CD14-positive monocyte (primary cell): ENCODE data around the gene SOD3. TPM values are rescaled to one million over a fixed set of nuclear protein-coding genes. Genes with fewer than 3 reads are reported as not detected.

Experiments used
- DNase-seq, 3 donors: peaks; one replicate each; pipeline ENCODE4 v3.0.0-alpha.2; 2011 to 2022
- H2AFZ ChIP-seq: 2 replicates; pipeline ENCODE4 v1.6.0; 2012; ENCODE audit warnings: mild to moderate bottlenecking, low read depth, low read length, inconsistent platforms; ENCODE audit not compliant: insufficient read depth, poor library complexity, severe bottlenecking
- H3K27ac ChIP-seq, 2 donors: 1 replicate in 1 of 2; 2 replicates in 1 of 2; pipeline ENCODE4 v1.5.1; 2012 to 2013; ENCODE audit warnings: low read length in 2 of 2, control low read depth in 1 of 2, inconsistent platforms in 1 of 2, low read depth in 1 of 2, mild to moderate bottlenecking in 1 of 2
- H3K27me3 ChIP-seq, 2 donors: one replicate each; pipeline versions ENCODE4 v1.6.0 to v1.6.1; 2011 to 2013; ENCODE audit warnings: low read length in 2 of 2; ENCODE audit not compliant: control insufficient read depth in 2 of 2, insufficient read depth in 2 of 2
- H3K36me3 ChIP-seq, 2 donors: replicated peaks in 1 of 2; 1 replicate in 1 of 2; 2 replicates in 1 of 2; pipeline versions ENCODE4 v1.5.1 to v1.6.1; 2012 to 2013; ENCODE audit warnings: low read length in 2 of 2, control low read depth in 1 of 2, inconsistent platforms in 1 of 2, mild to moderate bottlenecking in 1 of 2; ENCODE audit not compliant: insufficient read depth in 2 of 2, control insufficient read depth in 1 of 2
- H3K4me1 ChIP-seq, 2 donors: 1 replicate in 1 of 2; 2 replicates in 1 of 2; pipeline versions ENCODE4 v1.5.1 to v1.6.1; 2012 to 2013; ENCODE audit warnings: low read length in 2 of 2, control low read depth in 1 of 2, inconsistent platforms in 1 of 2, mild to moderate bottlenecking in 1 of 2, moderate library complexity in 1 of 2; ENCODE audit not compliant: insufficient read depth in 2 of 2, control insufficient read depth in 1 of 2
- H3K4me2 ChIP-seq: replicated peaks from 2 replicates; pipeline ENCODE3; 2012; ENCODE audit warnings: low read length, moderate library complexity, mild to moderate bottlenecking; ENCODE audit not compliant: poor library complexity, severe bottlenecking; ENCODE audit errors: extremely low read depth
- H3K4me3 ChIP-seq, 3 experiments: fragments of 200-600 bp in 1 of 3; sonication (generic) in 1 of 3; replicated peaks in 1 of 3; 1 replicate in 2 of 3; 2 replicates in 1 of 3; pipeline ENCODE4 v1.5.1; 2011 to 2013; ENCODE audit warnings: low read length in 3 of 3, mild to moderate bottlenecking in 3 of 3, control low read depth in 2 of 3, low read depth in 2 of 3, inconsistent platforms in 1 of 3, moderate library complexity in 1 of 3
- H3K79me2 ChIP-seq: 2 replicates; pipeline ENCODE4 v1.6.0; 2012; ENCODE audit warnings: mild to moderate bottlenecking, control low read depth, inconsistent platforms, low read length, moderate library complexity; ENCODE audit not compliant: insufficient read depth
- H3K9ac ChIP-seq: 2 replicates; pipeline ENCODE4 v1.6.0; 2017; ENCODE audit warnings: low read length, mild to moderate bottlenecking; ENCODE audit not compliant: insufficient read depth, poor library complexity, severe bottlenecking
- H3K9me3 ChIP-seq, 2 donors: replicated peaks in 1 of 2; 1 replicate in 1 of 2; 2 replicates in 1 of 2; pipeline versions ENCODE4 v1.5.1 to v1.6.1; 2012 to 2013; ENCODE audit warnings: low read length in 2 of 2, control low read depth in 1 of 2; ENCODE audit not compliant: control insufficient read depth in 1 of 2, insufficient read depth in 1 of 2
- H4K20me1 ChIP-seq: 2 replicates; pipeline ENCODE4 v1.6.0; 2012; ENCODE audit warnings: mild to moderate bottlenecking, low read length, control low read depth, moderate library complexity; ENCODE audit not compliant: insufficient read depth
- H3K27ac Mint-ChIP-seq, 7 donors: one replicate each; pipeline ENCODE4 v1.8.0; 2020; ENCODE audit warnings: mild to moderate bottlenecking in 7 of 7, mixed read lengths in 7 of 7, moderate library complexity in 6 of 7, inconsistent platforms in 2 of 7
- H3K27me3 Mint-ChIP-seq, 3 donors: one replicate each; pipeline ENCODE4 v1.8.0; 2021 to 2022; ENCODE audit warnings: low read depth in 3 of 3, mild to moderate bottlenecking in 3 of 3, mixed read lengths in 3 of 3, moderate library complexity in 3 of 3, inconsistent platforms in 1 of 3
- H3K36me3 Mint-ChIP-seq, 2 donors: one replicate each; pipeline ENCODE4 v1.8.0; 2020; ENCODE audit warnings: mixed read lengths in 2 of 2, inconsistent platforms in 1 of 2, mild to moderate bottlenecking in 1 of 2
- H3K4me1 Mint-ChIP-seq: one replicate; pipeline ENCODE4 v1.8.0; 2020; ENCODE audit warnings: mild to moderate bottlenecking, mixed read lengths
- H3K4me3 Mint-ChIP-seq, 2 donors: one replicate each; pipeline ENCODE4 v1.8.0; 2020; ENCODE audit warnings: mild to moderate bottlenecking in 2 of 2, mixed read lengths in 2 of 2, moderate library complexity in 1 of 2
- H3K9me3 Mint-ChIP-seq, 7 donors: one replicate each; pipeline ENCODE4 v1.8.0; 2020 to 2022; ENCODE audit warnings: mixed read lengths in 7 of 7, mild to moderate bottlenecking in 6 of 7, moderate library complexity in 6 of 7, inconsistent platforms in 2 of 7
- WGBS: methylation state at CpG from one replicate; pipeline ENCODE4 v1.1.5; 2013; ENCODE audit warnings: missing lambda C conversion rate; ENCODE audit not compliant: insufficient coverage; 5-methylcytosine and 5-hydroxymethylcytosine counted together
- intact Hi-C, 2 donors: fragments of 100-400 bp; cut with micrococcal nuclease; formaldehyde crosslinking; loops; one replicate each; pipeline versions ENCODE4 v1.15.0 to v1.15.1; 2023
- polyA plus RNA-seq, 3 donors: library from polyadenylated mRNA; depleted of rRNA in 1 of 3; unstranded in 2 of 3; stranded (reverse) in 1 of 3; fragments of 300-500 nt in 2 of 3; fragments of >200 nt in 1 of 3; fragmentation: Illumina TruSeq in 2 of 3; gene quantifications; 1 replicate in 2 of 3; 2 replicates in 1 of 3; pipeline ENCODE4 v1.2.3, GENCODE V29; 2012 to 2021
- TF ChIP-seq, protein P1 (sequence below): fragments of 200-600 bp; IDR thresholded peaks from one replicate; pipeline ENCODE4 v1.8.0; 2022; ENCODE audit warnings: antibody characterized with exemption, mild to moderate bottlenecking

The SOD3 gene
- polyA plus RNA-seq, 3 donors, result not detected

DNA sequence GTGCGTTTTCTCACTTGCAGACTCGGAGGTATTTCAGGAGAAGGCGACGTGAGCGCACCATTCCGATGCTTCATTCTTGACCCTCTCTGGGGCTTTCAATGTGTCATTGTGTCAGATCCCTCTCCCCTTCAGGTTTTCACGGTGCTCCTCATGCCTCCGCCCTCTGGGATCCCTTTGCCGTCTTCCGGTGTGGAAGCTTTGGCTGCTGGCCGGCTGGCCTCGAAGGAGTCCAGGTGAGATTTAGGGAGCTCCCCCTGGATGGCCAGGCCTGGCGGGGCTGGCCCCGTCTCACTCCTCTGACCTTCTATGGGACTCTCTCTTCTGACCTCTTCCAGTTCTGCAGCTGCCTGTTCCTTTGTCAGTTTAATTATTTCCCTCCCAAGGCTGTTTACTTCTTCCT lies 12.9 kb downstream of the SOD3 start:
- Histone ChIP-seq H3K27me3 (no peaks in the 10 kb centered on the region), H3K4me1 (no peaks in the 10 kb centered on the region), H3K79me2 (no peaks in the 10 kb centered on the region), H3K9me3 (no peaks in the 10 kb centered on the region), H3K4me2 (no peak overlapping the region), H3K4me3 (no peak overlapping the region), H2AFZ (no peak overlapping the region), H4K20me1 (no peaks in the 10 kb centered on the region), H3K9ac (no peak overlapping the region), H3K36me3 (peaks cover 9 to 49% of the 10 kb centered on the region in 2 donors), H3K27ac (no peak overlapping the region)
- no peak overlapping the region for H3K27ac Mint-ChIP-seq
- intact Hi-C loops, result no loop called here
- peaks cover 1% of the 10 kb centered on the region for H3K4me1 Mint-ChIP-seq
- peaks cover 45 to 58% of the 10 kb centered on the region in 2 donors for H3K36me3 Mint-ChIP-seq
- DNase-seq, result no peak
- no peak overlapping the region for H3K4me3 Mint-ChIP-seq
- peaks cover 0 to 5% (median 0%) of the 10 kb centered on the region in 7 donors for H3K9me3 Mint-ChIP-seq
- TF ChIP-seq, protein P1, sequence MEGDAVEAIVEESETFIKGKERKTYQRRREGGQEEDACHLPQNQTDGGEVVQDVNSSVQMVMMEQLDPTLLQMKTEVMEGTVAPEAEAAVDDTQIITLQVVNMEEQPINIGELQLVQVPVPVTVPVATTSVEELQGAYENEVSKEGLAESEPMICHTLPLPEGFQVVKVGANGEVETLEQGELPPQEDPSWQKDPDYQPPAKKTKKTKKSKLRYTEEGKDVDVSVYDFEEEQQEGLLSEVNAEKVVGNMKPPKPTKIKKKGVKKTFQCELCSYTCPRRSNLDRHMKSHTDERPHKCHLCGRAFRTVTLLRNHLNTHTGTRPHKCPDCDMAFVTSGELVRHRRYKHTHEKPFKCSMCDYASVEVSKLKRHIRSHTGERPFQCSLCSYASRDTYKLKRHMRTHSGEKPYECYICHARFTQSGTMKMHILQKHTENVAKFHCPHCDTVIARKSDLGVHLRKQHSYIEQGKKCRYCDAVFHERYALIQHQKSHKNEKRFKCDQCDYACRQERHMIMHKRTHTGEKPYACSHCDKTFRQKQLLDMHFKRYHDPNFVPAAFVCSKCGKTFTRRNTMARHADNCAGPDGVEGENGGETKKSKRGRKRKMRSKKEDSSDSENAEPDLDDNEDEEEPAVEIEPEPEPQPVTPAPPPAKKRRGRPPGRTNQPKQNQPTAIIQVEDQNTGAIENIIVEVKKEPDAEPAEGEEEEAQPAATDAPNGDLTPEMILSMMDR, result no peak
- WGBS, result 98% methylated on average over 12 of the region's 14 CpGs
- H3K27me3 Mint-ChIP-seq, result peaks cover 2 to 4% (median 3%) of the 10 kb centered on the region in 3 donors

DNA sequence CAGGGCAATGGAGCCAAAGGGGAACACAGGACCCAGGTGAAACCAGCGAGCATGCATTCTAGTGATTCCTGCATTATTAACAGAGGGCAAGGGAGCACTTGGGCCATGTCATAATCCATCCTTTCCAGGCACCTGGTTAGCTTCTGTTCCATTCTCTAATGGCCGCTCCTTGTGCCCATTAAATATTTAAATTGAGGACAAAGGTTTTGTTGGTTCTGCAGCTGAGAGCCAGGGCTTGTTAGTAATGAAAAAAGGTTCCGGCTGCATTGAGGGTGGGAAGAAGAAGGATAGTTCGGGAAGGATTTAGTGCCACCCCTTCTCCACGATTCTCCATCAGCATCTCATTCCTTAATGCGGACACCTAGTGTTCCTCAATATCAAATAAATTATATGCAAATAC lies 13.6 kb downstream of the SOD3 start:
- Histone ChIP-seq H3K27ac (no peak overlapping the region), H3K4me3 (no peak overlapping the region), H3K36me3 (peaks cover 9 to 49% of the 10 kb centered on the region in 2 donors), H3K27me3 (no peaks in the 10 kb centered on the region), H3K79me2 (no peaks in the 10 kb centered on the region), H2AFZ (no peak overlapping the region), H3K4me2 (no peak overlapping the region), H3K4me1 (no peaks in the 10 kb centered on the region), H3K9me3 (no peaks in the 10 kb centered on the region), H3K9ac (no peak overlapping the region), H4K20me1 (no peaks in the 10 kb centered on the region)
- H3K27me3 Mint-ChIP-seq, result peaks cover 2% of the 10 kb centered on the region in 3 donors
- DNase-seq, result no peak
- no peak overlapping the region for H3K27ac Mint-ChIP-seq
- WGBS, result 100% methylated on average over 1 of the region's 6 CpGs
- H3K4me3 Mint-ChIP-seq, result no peak overlapping the region
- H3K9me3 Mint-ChIP-seq, result peaks cover 0 to 5% (median 0%) of the 10 kb centered on the region in 7 donors
- TF ChIP-seq, protein P1, result no peak
- H3K4me1 Mint-ChIP-seq, result peaks cover 1% of the 10 kb centered on the region
- H3K36me3 Mint-ChIP-seq, result peaks cover 49 to 61% of the 10 kb centered on the region in 2 donors
- intact Hi-C loops, result no loop called here
